Astrocyte (in vitro differentiated cells and primary cell): ENCODE results near the gene SLC35D2.
"Not testable (repeated sequence)": the region's sequence is repeated elsewhere in the genome, so short reads cannot be mapped to it uniquely, and the experiment has no call there.

Experiments
- EZH2 ChIP-seq: IDR thresholded peaks from 2 replicates; pipeline ENCODE4 v1.6.1; 2012; ENCODE audit warnings: mild to moderate bottlenecking, low read length, inconsistent platforms; ENCODE audit not compliant: insufficient read depth
- TF ChIP-seq, protein P1 (sequence below): IDR thresholded peaks from 2 replicates; pipeline ENCODE4 v1.5.1; 2011; ENCODE audit warnings: low read depth, mild to moderate bottlenecking, inconsistent platforms, low read length, moderate library complexity; ENCODE audit not compliant: insufficient read depth

DNA sequence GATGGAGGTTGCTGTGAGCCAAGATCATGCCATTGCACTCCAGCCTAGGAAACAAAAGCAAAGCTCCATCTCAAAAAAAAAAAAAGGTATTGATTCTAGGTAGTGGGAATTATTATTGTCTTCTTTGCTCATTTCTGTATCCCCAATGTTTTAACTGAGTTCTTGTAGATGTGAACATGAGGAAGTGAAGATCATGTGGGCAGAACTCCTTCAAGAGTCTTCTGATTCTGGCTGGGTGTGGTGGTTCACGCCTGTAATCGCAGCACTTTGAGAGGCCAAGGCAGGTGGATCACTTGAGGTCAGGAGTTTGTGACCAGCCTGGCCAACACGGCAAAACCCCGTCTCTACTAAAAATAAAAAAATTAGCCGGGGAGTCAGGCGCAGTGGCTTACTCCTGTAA lies 8.0 kb downstream of the SLC35D2 start:
- TF ChIP-seq, protein P1, sequence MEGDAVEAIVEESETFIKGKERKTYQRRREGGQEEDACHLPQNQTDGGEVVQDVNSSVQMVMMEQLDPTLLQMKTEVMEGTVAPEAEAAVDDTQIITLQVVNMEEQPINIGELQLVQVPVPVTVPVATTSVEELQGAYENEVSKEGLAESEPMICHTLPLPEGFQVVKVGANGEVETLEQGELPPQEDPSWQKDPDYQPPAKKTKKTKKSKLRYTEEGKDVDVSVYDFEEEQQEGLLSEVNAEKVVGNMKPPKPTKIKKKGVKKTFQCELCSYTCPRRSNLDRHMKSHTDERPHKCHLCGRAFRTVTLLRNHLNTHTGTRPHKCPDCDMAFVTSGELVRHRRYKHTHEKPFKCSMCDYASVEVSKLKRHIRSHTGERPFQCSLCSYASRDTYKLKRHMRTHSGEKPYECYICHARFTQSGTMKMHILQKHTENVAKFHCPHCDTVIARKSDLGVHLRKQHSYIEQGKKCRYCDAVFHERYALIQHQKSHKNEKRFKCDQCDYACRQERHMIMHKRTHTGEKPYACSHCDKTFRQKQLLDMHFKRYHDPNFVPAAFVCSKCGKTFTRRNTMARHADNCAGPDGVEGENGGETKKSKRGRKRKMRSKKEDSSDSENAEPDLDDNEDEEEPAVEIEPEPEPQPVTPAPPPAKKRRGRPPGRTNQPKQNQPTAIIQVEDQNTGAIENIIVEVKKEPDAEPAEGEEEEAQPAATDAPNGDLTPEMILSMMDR, result not testable (repeated sequence)
- TF ChIP-seq EZH2, result not testable (repeated sequence)
